ENCODE measurements around the gene ATAD3A. TPM values are rescaled to one million over a fixed set of nuclear protein-coding genes. Genes with fewer than 3 reads are reported as not detected.
"Not testable (repeated sequence)": the region's sequence is repeated elsewhere in the genome, so short reads cannot be mapped to it uniquely, and the experiment has no call there.

The ATAD3A gene
- total RNA-seq, 2 experiments from 2014 or later, result 31.9 to 32.3 TPM

DNA sequence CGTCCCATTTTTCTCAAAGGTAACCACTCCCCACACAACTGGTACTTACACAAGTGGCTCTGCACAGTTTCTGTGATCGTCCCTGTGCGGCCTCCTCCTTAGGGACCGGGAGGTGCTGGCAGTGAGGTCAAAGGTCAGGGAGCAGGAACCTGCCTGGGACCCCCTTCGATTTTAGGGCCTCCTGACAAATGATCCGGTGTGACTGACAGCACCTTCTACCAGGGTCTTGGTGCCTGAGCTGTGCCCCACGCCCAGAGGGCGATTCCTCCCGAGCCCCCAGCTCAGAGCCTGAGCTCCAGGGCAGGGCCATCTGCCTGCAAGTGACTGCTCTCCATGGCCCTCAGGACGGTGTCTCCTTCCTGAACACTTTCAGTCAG is 40.3 kb downstream of the ATAD3A start:
- no peak for DNase-seq
- Mint-ChIP-seq H3K4me3 (no peak overlapping the region), H3K4me1 (peaks cover 2% of the 10 kb centered on the region), H3K27ac (no peak overlapping the region), H3K36me3 (ENCODE audit: low read depth) (no peaks in the 10 kb centered on the region), H3K27me3 (no peaks in the 10 kb centered on the region), H3K9me3 (no peaks in the 10 kb centered on the region)
- ChIA-PET POLR2A (no interaction called here), CTCF (no interaction called here)

- no peak overlapping the region for H3K27ac Mint-ChIP-seq
- CTCF ChIA-PET, result interaction anchor here (0.5 to 1.7 kb wide), 4 partner anchors 33 to 63 kb away, joined by 3 to 5 read pairs (median 4); no protein-coding TSS in a partner anchor
- no peaks in the 10 kb centered on the region for H3K36me3 Mint-ChIP-seq (ENCODE audit: low read depth)
- no peaks in the 10 kb centered on the region for H3K27me3 Mint-ChIP-seq
- H3K4me3 Mint-ChIP-seq, result no peak overlapping the region
- no peaks in the 10 kb centered on the region for H3K9me3 Mint-ChIP-seq
- peaks cover 2% of the 10 kb centered on the region for H3K4me1 Mint-ChIP-seq
- POLR2A ChIA-PET, result no interaction called here
- no peak for DNase-seq
Measured at GRCh38 chr1:1553821-1554494, 42.0 kb downstream of the ATAD3A start.

GRCh38 chr1:1554550-1554925 is 42.6 kb downstream of the ATAD3A start:
- Mint-ChIP-seq H3K4me1 (peaks cover 2% of the 10 kb centered on the region), H3K27ac (no peak overlapping the region), H3K27me3 (no peaks in the 10 kb centered on the region), H3K9me3 (no peaks in the 10 kb centered on the region), H3K36me3 (ENCODE audit: low read depth) (no peaks in the 10 kb centered on the region), H3K4me3 (no peak overlapping the region)
- POLR2A ChIA-PET, result no interaction called here
- no peak for DNase-seq
- CTCF ChIA-PET, result interaction anchor here (0.9 to 1.7 kb wide), 3 partner anchors 9 to 49 kb away, joined by 3 to 5 read pairs (median 4); no protein-coding TSS in a partner anchor

DNA sequence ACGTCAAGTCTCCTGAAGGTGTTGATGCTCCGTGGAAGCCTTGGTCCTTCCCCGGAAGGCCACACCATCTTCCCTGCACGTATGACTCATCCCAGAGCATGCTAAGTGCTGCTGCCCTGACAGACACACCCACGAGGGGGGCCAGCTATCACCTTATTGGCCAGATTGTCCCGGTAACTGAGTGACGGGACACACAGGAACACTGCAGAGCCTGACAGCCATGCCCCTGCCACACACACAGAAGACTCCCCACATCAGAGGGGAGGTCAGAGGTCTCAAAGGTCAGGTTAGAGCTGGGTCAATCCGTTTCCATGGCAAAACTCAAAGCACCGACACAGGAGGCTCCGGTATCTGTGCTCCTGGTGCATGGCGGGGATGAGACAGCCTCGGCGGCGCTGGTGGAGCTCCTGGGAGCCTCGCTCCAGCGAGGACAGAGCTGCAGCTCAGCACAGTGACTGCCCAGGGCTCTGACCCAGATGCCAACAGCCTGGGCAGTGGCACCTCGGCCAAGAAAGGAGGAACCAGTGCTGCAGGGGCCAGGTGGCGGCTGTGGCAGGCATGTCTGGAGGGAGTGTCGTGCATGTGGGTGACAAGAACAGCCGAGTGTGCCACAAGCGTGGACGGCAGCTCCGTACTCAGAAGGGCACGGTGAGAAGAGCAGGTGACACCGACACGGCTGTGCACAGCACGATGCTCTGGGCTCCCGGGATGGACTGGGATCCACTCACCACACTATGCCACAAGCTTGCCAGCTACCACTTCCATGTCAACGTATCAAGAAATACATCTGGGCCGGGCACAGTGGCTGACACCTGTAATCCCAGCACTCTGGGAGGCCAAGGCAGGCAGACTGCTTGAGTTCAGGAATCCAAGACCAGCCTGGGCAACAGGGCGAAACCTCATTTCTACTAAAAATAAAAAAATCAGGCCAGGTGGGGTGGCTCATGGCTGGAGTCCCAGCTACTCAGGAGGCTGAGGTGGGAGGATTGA is 43.3 kb downstream of the ATAD3A start:
- Mint-ChIP-seq H3K36me3 (ENCODE audit: low read depth) (no peaks in the 10 kb centered on the region), H3K4me3 (no peak overlapping the region), H3K27ac (no peak overlapping the region), H3K27me3 (no peaks in the 10 kb centered on the region), H3K4me1 (peaks cover 2% of the 10 kb centered on the region), H3K9me3 (no peaks in the 10 kb centered on the region)
- POLR2A ChIA-PET, result no interaction called here
- DNase-seq, result no peak
- CTCF ChIA-PET, result interaction anchor here (0.9 to 1.7 kb wide), 3 partner anchors 10 to 50 kb away, joined by 3 to 5 read pairs (median 4); no protein-coding TSS in a partner anchor

DNA sequence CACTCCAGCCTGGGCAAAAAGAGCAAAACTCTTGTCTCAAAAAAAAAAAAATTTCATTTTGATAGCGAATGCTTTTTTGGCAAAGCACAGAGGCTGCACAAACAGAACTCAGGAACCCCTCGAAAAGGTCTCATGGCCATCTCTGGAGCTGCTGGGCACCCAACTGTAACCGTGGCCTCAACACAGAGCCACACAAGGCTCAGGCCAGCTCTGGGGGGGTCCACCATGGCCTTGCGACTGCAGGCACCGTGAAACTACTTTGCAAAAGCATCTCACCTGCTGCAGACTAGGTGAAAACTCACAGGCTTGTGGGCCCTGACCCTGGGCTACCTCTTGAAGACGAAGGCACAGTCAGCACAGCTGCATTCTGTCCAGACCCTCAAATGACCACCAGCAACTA is 44.5 kb downstream of the ATAD3A start:
- Mint-ChIP-seq H3K27me3 (no peaks in the 10 kb centered on the region), H3K9me3 (no peaks in the 10 kb centered on the region), H3K4me3 (no peak overlapping the region), H3K36me3 (ENCODE audit: low read depth) (no peaks in the 10 kb centered on the region), H3K27ac (no peak overlapping the region), H3K4me1 (peaks cover 2% of the 10 kb centered on the region)
- ChIA-PET POLR2A (no interaction called here), CTCF (interaction anchor here (0.7 kb wide), 2 partner anchors 11 to 36 kb away, joined by 3 to 4 read pairs; no protein-coding TSS in a partner anchor)
- DNase-seq, result no peak

- CTCF ChIA-PET, result interaction anchor here (0.7 kb wide), 2 partner anchors 11 to 36 kb away, joined by 3 to 4 read pairs; no protein-coding TSS in a partner anchor
Measured at GRCh38 chr1:1556961-1557360, 45.0 kb downstream of the ATAD3A start.

GRCh38 chr1:1557688-1558087 is 45.7 kb downstream of the ATAD3A start:
- POLR2A ChIA-PET; H3K9me3 Mint-ChIP-seq; H3K36me3 Mint-ChIP-seq (ENCODE audit: low read depth); DNase-seq; H3K4me1 Mint-ChIP-seq; H3K27ac Mint-ChIP-seq; H3K4me3 Mint-ChIP-seq; H3K27me3 Mint-ChIP-seq: not testable (repeated sequence)
- CTCF ChIA-PET, result interaction anchor here (0.7 kb wide), 1 partner anchor 12 kb away, joined by 3 read pairs; no protein-coding TSS in a partner anchor

More at GRCh38 chr1:1556961-1557360, 45.0 kb downstream of the ATAD3A start:
- H3K36me3 Mint-ChIP-seq (ENCODE audit: low read depth); H3K4me3 Mint-ChIP-seq; H3K27ac Mint-ChIP-seq; H3K4me1 Mint-ChIP-seq; H3K27me3 Mint-ChIP-seq; DNase-seq; POLR2A ChIA-PET; H3K9me3 Mint-ChIP-seq: not testable (repeated sequence)

- H3K4me1 Mint-ChIP-seq, result peaks cover 2% of the 10 kb centered on the region
- H3K36me3 Mint-ChIP-seq (ENCODE audit: low read depth), result peaks cover 7% of the 10 kb centered on the region
- no peaks in the 10 kb centered on the region for H3K9me3 Mint-ChIP-seq
- CTCF ChIA-PET, result interaction anchor here (0.7 kb wide), 1 partner anchor 13 kb away, joined by 3 read pairs; no protein-coding TSS in a partner anchor
- POLR2A ChIA-PET, result no interaction called here
- H3K27me3 Mint-ChIP-seq, result no peaks in the 10 kb centered on the region
- no peak overlapping the region for H3K27ac Mint-ChIP-seq
- no peak for DNase-seq
- H3K4me3 Mint-ChIP-seq, result no peak overlapping the region
Measured at GRCh38 chr1:1558591-1558990, 46.6 kb downstream of the ATAD3A start.

DNA sequence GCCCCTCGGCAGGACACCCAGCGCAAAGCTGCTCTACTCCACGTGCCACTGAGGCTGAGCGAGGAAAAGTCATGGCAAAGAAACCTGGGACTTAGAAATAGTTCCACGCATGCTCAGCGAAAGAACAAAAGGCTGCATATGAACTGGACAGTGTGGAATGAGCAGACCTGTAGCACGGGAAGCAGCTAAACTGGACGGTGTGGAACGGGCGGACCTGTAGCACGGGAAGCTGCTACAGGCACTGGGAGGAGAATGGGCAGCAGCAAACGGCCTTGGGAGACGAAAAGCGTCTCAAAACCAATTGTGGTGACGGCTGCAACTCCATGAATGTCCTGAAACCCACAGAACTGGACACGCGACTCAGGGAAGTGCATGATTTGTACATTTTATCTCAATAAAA is 47.1 kb downstream of the ATAD3A start:
- peaks cover 11% of the 10 kb centered on the region for H3K36me3 Mint-ChIP-seq (ENCODE audit: low read depth)
- no peak for DNase-seq
- H3K9me3 Mint-ChIP-seq, result no peaks in the 10 kb centered on the region
- no peaks in the 10 kb centered on the region for H3K27me3 Mint-ChIP-seq
- ChIA-PET CTCF (no interaction called here), POLR2A (no interaction called here)
- H3K4me1 Mint-ChIP-seq, result no peaks in the 10 kb centered on the region
- H3K27ac Mint-ChIP-seq, result no peak overlapping the region
- H3K4me3 Mint-ChIP-seq, result no peak overlapping the region

DNA sequence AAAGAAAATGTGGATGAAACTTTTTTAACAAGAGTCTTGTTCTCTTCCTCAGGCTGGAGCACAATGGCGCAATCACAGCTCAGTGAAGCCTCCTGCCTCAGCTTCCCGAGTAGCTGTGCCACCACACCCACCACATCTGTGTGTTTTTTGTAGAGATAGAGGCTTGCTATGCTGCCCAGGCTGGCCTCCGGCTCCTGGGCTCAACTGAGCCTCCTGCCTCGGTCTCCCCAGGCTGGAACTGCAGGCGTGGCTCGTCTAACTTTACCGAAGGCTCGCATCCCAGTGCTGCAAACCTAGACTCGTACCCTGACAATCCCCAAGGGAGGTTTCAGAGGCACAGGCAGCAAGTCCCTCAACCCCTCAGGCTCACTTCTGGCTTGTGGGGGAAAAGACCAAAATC is 48.2 kb downstream of the ATAD3A start:
- no peak overlapping the region for H3K4me3 Mint-ChIP-seq
- peaks cover 21% of the 10 kb centered on the region for H3K36me3 Mint-ChIP-seq (ENCODE audit: low read depth)
- H3K27me3 Mint-ChIP-seq, result no peaks in the 10 kb centered on the region
- DNase-seq, result no peak
- ChIA-PET POLR2A (no interaction called here), CTCF (no interaction called here)
- H3K27ac Mint-ChIP-seq, result no peak overlapping the region
- no peaks in the 10 kb centered on the region for H3K4me1 Mint-ChIP-seq
- H3K9me3 Mint-ChIP-seq, result no peaks in the 10 kb centered on the region

GRCh38 chr1:1561801-1562470 is 50.0 kb downstream of the ATAD3A start:
- H3K4me3 Mint-ChIP-seq, result no peak overlapping the region

GRCh38 chr1:1562556-1563195 is 50.7 kb downstream of the ATAD3A start:
- CTCF ChIA-PET, result interaction anchor here (1.1 kb wide), 1 partner anchor 51 kb away, joined by 3 read pairs; no protein-coding TSS in a partner anchor
- POLR2A ChIA-PET, result no interaction called here

More at GRCh38 chr1:1561801-1562470, 50.0 kb downstream of the ATAD3A start:
- Mint-ChIP-seq H3K27me3 (no peaks in the 10 kb centered on the region), H3K27ac (no peak overlapping the region), H3K4me1 (peaks cover 3% of the 10 kb centered on the region), H3K9me3 (no peaks in the 10 kb centered on the region), H3K36me3 (ENCODE audit: low read depth) (peaks cover 31% of the 10 kb centered on the region)
- no peak for DNase-seq
- ChIA-PET POLR2A (no interaction called here), CTCF (no interaction called here)

More at GRCh38 chr1:1562556-1563195, 50.7 kb downstream of the ATAD3A start:
- H3K27me3 Mint-ChIP-seq, result no peaks in the 10 kb centered on the region
- H3K4me1 Mint-ChIP-seq, result peaks cover 9% of the 10 kb centered on the region
- H3K27ac Mint-ChIP-seq, result no peak overlapping the region
- peaks cover 38% of the 10 kb centered on the region for H3K36me3 Mint-ChIP-seq (ENCODE audit: low read depth)
- DNase-seq, result no peak
- H3K9me3 Mint-ChIP-seq, result no peaks in the 10 kb centered on the region
- H3K4me3 Mint-ChIP-seq, result no peak overlapping the region
